GM23338 (cell line): ENCODE data around the gene CDC40. TPM values are rescaled to one million over a fixed set of nuclear protein-coding genes. Genes with fewer than 3 reads are reported as not detected.

ENCODE experiments used
- ATAC-seq: fragments of 200-7000 bp; cut with Tn5 transposase; 3 replicates; pipeline ENCODE4 v1.9.1; 2020
- DNase-seq: peaks from one replicate; pipeline ENCODE4 v3.0.0-alpha.2; 2015; ENCODE audit warnings: low spot score
- H2AFZ ChIP-seq: fragments of 200-600 bp; sonication (generic); 2 replicates; pipeline ENCODE4 v1.8.0; 2016; ENCODE audit warnings: antibody characterized with exemption, mild to moderate bottlenecking, moderate library complexity
- H3F3A ChIP-seq: fragments of 200-600 bp; sonication (generic); replicated peaks from 2 replicates; pipeline ENCODE4 v1.8.0; 2017; ENCODE audit warnings: antibody characterized with exemption, mixed run types, low read depth
- H3K27ac ChIP-seq: fragments of 200-600 bp; sonication (generic); 2 replicates; pipeline ENCODE4 v1.6.1; 2016; ENCODE audit warnings: low read depth
- H3K27me3 ChIP-seq: fragments of 200-600 bp; sonication (generic); 2 replicates; pipeline ENCODE4 v1.8.0; 2016; ENCODE audit warnings: mild to moderate bottlenecking, mixed run types, moderate library complexity; ENCODE audit not compliant: insufficient read depth
- H3K36me3 ChIP-seq: fragments of 200-600 bp; sonication (generic); 2 replicates; pipeline ENCODE4 v1.8.0; 2016; ENCODE audit warnings: mild to moderate bottlenecking; ENCODE audit not compliant: insufficient read depth
- H3K4me1 ChIP-seq: fragments of 200-600 bp; sonication (generic); 2 replicates; pipeline ENCODE4 v1.8.0; 2016; ENCODE audit warnings: mild to moderate bottlenecking, moderate library complexity; ENCODE audit not compliant: insufficient read depth
- H3K4me2 ChIP-seq: fragments of 200-600 bp; sonication (generic); 2 replicates; pipeline ENCODE4 v1.7.1; 2017; ENCODE audit warnings: mixed run types
- H3K4me3 ChIP-seq: fragments of 200-600 bp; sonication (generic); 2 replicates; pipeline ENCODE4 v1.6.1; 2016; ENCODE audit warnings: mixed run types
- H3K79me2 ChIP-seq: fragments of 200-600 bp; sonication (generic); replicated peaks from 2 replicates; pipeline ENCODE4 v1.8.0; 2017; ENCODE audit warnings: mild to moderate bottlenecking; ENCODE audit not compliant: insufficient read depth
- H3K9me2 ChIP-seq: fragments of 200-600 bp; sonication (generic); 2 replicates; pipeline ENCODE4 v1.8.0; 2017; ENCODE audit not compliant: insufficient read depth
- H4K20me1 ChIP-seq: fragments of 200-600 bp; sonication (generic); replicated peaks from 2 replicates; pipeline ENCODE4 v1.8.0; 2017; ENCODE audit warnings: mild to moderate bottlenecking; ENCODE audit not compliant: insufficient read depth
- H3K27ac Mint-ChIP-seq: 2 replicates; pipeline ENCODE4 v1.8.0; 2020; ENCODE audit warnings: inconsistent platforms, mild to moderate bottlenecking, moderate library complexity, mixed read lengths
- H3K27me3 Mint-ChIP-seq: 3 replicates; pipeline ENCODE4 v1.8.0; 2022; ENCODE audit warnings: low read depth, mild to moderate bottlenecking, moderate library complexity, mixed read lengths, inconsistent platforms; ENCODE audit not compliant: insufficient read depth, poor library complexity
- H3K36me3 Mint-ChIP-seq: 3 replicates; pipeline ENCODE4 v1.8.0; 2021; ENCODE audit warnings: low read depth, mild to moderate bottlenecking, inconsistent platforms, moderate library complexity, mixed read lengths
- H3K4me1 Mint-ChIP-seq: 3 replicates; pipeline ENCODE4 v1.8.0; 2020; ENCODE audit warnings: mild to moderate bottlenecking, inconsistent platforms, mixed read lengths
- H3K4me3 Mint-ChIP-seq: 3 replicates; pipeline ENCODE4 v1.8.0; 2021; ENCODE audit warnings: moderate library complexity, mild to moderate bottlenecking, inconsistent platforms, mixed read lengths
- H3K9me3 Mint-ChIP-seq: 3 replicates; pipeline ENCODE4 v1.8.0; 2020; ENCODE audit warnings: moderate library complexity, mild to moderate bottlenecking, inconsistent platforms, mixed read lengths
- CREB1 ChIP-seq: fragments of 250-450 bp; sonication (Bioruptor Pico); IDR thresholded peaks from 2 replicates; pipeline ENCODE4 v1.5.0; 2020; ENCODE audit warnings: low read depth, mild to moderate bottlenecking, moderate library complexity
- EZH2 ChIP-seq: fragments of 200-600 bp; sonication (generic); IDR thresholded peaks from one replicate; pipeline ENCODE4 v1.8.0; 2017; ENCODE audit warnings: antibody characterized with exemption, mild to moderate bottlenecking, low read depth; ENCODE audit not compliant: unreplicated experiment
- EZH2phosphoT487 ChIP-seq: fragments of 200-600 bp; sonication (generic); IDR thresholded peaks from one replicate; pipeline ENCODE4 v1.8.1; 2018; ENCODE audit warnings: antibody characterized with exemption; ENCODE audit not compliant: unreplicated experiment
- JUNB ChIP-seq: IDR thresholded peaks from one replicate; pipeline ENCODE4 v1.6.1; 2016; ENCODE audit warnings: antibody characterized with exemption; ENCODE audit not compliant: unreplicated experiment
- NANOG ChIP-seq: IDR thresholded peaks from 2 replicates; pipeline ENCODE4 v1.6.1; 2016; ENCODE audit warnings: antibody characterized with exemption, borderline replicate concordance
- POLR2AphosphoS5 ChIP-seq: IDR thresholded peaks from 2 replicates; pipeline ENCODE4 v1.6.1; 2016; ENCODE audit warnings: antibody characterized with exemption, low read depth
- STAT1 ChIP-seq: IDR thresholded peaks from one replicate; pipeline ENCODE4 v1.6.1; 2016; ENCODE audit warnings: antibody characterized with exemption; ENCODE audit not compliant: unreplicated experiment
- ZNF114 ChIP-seq: fragments of 250-450 bp; sonication (Bioruptor Pico); IDR thresholded peaks from 2 replicates; pipeline ENCODE4 v1.5.0; 2020; ENCODE audit warnings: mild to moderate bottlenecking, moderate library complexity
- ZNF331 ChIP-seq: fragments of 250-450 bp; sonication (Bioruptor Pico); IDR thresholded peaks from 2 replicates; pipeline ENCODE4 v1.5.0; 2020; ENCODE audit warnings: low read depth, mild to moderate bottlenecking, moderate library complexity
- polyA plus RNA-seq: library from polyadenylated mRNA; unstranded; fragments of >200 nt; fragmentation: Nextera tagmentation; extraction: Ambion mirVana; gene quantifications from 2 replicates; pipeline ENCODE4 v1.2.1, GENCODE V29; 2016
- total RNA-seq: library from RNA; depleted of rRNA; stranded (reverse); fragments of >200 nt; shearing (Covaris generic); gene quantifications from 2 replicates; pipeline ENCODE4 v1.2.3, GENCODE V29; 2014
- TF ChIP-seq, protein P1 (sequence below): IDR thresholded peaks from one replicate; pipeline ENCODE4 v1.6.1; 2018; ENCODE audit warnings: antibody characterized with exemption; ENCODE audit not compliant: unreplicated experiment
- TF ChIP-seq, protein P2 (sequence below): fragments of 250-450 bp; sonication (Bioruptor Pico); IDR thresholded peaks from 2 replicates; pipeline ENCODE4 v1.5.0; 2020; ENCODE audit warnings: mild to moderate bottlenecking, moderate library complexity
- TF ChIP-seq, protein P3 (sequence below), 2 experiments: fragments of 200-600 bp in 1 of 2; sonication (generic) in 1 of 2; conservative IDR thresholded peaks; 2 replicates each; pipeline versions ENCODE4 v1.5.1 to v1.6.1; 2016 to 2017; ENCODE audit warnings: antibody characterized with exemption in 2 of 2, low read depth in 2 of 2, mild to moderate bottlenecking in 2 of 2, moderate library complexity in 1 of 2
- TF ChIP-seq, protein P4 (sequence below): IDR thresholded peaks from 2 replicates; pipeline ENCODE4 v1.6.1; 2016; ENCODE audit warnings: antibody characterized with exemption

The CDC40 gene
- total and polyA plus RNA-seq, 2 experiments from 2014 or later: 28.9 to 58.4 TPM

DNA sequence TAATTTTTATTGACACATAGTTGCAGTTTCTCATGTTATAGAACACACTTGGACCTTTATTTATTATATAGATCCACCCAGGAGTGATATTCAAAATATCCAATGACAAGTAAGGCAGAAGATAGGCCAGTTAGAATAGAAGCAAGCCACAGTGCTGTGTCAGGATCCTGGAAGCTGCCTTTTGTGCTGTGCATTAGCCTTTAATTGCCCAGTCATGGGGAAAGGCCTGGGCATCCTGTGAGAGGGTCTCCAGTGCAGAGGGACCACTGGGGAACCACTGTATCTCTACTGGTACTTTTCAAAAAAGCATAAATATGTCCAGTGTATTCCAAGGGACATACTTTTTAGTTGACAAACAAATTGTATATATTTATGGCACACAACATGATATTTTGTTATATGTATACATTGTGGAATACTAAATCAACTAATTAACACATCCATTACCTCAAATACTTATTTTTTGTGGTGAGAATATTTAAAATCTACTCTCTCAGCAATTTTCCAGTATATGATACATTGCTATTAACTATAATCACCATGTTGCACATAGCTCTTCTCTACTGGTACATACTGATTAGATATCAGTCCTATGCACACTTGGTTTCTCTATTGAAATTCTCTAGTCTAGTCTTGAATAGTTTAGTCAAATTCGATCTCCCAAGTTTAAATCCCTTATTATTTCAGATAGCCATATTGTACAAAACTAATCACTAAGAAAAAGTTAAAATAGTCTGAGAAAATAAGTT, 59.5 kb downstream of the CDC40 start:
- H3K27me3 Mint-ChIP-seq: peaks cover 5% of the 10 kb centered on the region
- H3K27ac Mint-ChIP-seq: no peak overlapping the region
- H3K4me3 Mint-ChIP-seq: no peak overlapping the region
- H3K36me3 Mint-ChIP-seq: no peaks in the 10 kb centered on the region
- no peak for TF ChIP-seq ZNF331 (CRISPR knock-in tag)
- TF ChIP-seq JUNB: no peak
- TF ChIP-seq, protein P1, sequence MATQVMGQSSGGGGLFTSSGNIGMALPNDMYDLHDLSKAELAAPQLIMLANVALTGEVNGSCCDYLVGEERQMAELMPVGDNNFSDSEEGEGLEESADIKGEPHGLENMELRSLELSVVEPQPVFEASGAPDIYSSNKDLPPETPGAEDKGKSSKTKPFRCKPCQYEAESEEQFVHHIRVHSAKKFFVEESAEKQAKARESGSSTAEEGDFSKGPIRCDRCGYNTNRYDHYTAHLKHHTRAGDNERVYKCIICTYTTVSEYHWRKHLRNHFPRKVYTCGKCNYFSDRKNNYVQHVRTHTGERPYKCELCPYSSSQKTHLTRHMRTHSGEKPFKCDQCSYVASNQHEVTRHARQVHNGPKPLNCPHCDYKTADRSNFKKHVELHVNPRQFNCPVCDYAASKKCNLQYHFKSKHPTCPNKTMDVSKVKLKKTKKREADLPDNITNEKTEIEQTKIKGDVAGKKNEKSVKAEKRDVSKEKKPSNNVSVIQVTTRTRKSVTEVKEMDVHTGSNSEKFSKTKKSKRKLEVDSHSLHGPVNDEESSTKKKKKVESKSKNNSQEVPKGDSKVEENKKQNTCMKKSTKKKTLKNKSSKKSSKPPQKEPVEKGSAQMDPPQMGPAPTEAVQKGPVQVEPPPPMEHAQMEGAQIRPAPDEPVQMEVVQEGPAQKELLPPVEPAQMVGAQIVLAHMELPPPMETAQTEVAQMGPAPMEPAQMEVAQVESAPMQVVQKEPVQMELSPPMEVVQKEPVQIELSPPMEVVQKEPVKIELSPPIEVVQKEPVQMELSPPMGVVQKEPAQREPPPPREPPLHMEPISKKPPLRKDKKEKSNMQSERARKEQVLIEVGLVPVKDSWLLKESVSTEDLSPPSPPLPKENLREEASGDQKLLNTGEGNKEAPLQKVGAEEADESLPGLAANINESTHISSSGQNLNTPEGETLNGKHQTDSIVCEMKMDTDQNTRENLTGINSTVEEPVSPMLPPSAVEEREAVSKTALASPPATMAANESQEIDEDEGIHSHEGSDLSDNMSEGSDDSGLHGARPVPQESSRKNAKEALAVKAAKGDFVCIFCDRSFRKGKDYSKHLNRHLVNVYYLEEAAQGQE: no peak
- no peak for TF ChIP-seq POLR2AphosphoS5
- TF ChIP-seq EZH2phosphoT487: no peak
- no peak for TF ChIP-seq EZH2
- no peak for TF ChIP-seq CREB1 (CRISPR knock-in tag)
- TF ChIP-seq, protein P2, sequence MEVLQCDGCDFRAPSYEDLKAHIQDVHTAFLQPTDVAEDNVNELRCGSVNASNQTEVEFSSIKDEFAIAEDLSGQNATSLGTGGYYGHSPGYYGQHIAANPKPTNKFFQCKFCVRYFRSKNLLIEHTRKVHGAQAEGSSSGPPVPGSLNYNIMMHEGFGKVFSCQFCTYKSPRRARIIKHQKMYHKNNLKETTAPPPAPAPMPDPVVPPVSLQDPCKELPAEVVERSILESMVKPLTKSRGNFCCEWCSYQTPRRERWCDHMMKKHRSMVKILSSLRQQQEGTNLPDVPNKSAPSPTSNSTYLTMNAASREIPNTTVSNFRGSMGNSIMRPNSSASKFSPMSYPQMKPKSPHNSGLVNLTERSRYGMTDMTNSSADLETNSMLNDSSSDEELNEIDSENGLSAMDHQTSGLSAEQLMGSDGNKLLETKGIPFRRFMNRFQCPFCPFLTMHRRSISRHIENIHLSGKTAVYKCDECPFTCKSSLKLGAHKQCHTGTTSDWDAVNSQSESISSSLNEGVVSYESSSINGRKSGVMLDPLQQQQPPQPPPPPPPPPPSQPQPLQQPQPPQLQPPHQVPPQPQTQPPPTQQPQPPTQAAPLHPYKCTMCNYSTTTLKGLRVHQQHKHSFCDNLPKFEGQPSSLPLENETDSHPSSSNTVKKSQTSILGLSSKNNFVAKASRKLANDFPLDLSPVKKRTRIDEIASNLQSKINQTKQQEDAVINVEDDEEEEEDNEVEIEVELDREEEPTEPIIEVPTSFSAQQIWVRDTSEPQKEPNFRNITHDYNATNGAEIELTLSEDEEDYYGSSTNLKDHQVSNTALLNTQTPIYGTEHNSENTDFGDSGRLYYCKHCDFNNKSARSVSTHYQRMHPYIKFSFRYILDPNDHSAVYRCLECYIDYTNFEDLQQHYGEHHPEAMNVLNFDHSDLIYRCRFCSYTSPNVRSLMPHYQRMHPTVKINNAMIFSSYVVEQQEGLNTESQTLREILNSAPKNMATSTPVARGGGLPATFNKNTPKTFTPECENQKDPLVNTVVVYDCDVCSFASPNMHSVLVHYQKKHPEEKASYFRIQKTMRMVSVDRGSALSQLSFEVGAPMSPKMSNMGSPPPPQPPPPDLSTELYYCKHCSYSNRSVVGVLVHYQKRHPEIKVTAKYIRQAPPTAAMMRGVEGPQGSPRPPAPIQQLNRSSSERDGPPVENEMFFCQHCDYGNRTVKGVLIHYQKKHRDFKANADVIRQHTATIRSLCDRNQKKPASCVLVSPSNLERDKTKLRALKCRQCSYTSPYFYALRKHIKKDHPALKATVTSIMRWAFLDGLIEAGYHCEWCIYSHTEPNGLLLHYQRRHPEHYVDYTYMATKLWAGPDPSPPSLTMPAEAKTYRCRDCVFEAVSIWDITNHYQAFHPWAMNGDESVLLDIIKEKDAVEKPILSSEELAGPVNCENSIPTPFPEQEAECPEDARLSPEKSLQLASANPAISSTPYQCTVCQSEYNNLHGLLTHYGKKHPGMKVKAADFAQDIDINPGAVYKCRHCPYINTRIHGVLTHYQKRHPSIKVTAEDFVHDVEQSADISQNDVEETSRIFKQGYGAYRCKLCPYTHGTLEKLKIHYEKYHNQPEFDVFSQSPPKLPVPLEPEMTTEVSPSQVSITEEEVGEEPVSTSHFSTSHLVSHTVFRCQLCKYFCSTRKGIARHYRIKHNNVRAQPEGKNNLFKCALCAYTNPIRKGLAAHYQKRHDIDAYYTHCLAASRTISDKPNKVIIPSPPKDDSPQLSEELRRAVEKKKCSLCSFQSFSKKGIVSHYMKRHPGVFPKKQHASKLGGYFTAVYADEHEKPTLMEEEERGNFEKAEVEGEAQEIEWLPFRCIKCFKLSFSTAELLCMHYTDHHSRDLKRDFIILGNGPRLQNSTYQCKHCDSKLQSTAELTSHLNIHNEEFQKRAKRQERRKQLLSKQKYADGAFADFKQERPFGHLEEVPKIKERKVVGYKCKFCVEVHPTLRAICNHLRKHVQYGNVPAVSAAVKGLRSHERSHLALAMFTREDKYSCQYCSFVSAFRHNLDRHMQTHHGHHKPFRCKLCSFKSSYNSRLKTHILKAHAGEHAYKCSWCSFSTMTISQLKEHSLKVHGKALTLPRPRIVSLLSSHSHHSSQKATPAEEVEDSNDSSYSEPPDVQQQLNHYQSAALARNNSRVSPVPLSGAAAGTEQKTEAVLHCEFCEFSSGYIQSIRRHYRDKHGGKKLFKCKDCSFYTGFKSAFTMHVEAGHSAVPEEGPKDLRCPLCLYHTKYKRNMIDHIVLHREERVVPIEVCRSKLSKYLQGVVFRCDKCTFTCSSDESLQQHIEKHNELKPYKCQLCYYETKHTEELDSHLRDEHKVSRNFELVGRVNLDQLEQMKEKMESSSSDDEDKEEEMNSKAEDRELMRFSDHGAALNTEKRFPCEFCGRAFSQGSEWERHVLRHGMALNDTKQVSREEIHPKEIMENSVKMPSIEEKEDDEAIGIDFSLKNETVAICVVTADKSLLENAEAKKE (CRISPR knock-in tag): no peak
- no peak for TF ChIP-seq STAT1
- TF ChIP-seq ZNF114 (CRISPR knock-in tag): no peak
- TF ChIP-seq, protein P3, sequence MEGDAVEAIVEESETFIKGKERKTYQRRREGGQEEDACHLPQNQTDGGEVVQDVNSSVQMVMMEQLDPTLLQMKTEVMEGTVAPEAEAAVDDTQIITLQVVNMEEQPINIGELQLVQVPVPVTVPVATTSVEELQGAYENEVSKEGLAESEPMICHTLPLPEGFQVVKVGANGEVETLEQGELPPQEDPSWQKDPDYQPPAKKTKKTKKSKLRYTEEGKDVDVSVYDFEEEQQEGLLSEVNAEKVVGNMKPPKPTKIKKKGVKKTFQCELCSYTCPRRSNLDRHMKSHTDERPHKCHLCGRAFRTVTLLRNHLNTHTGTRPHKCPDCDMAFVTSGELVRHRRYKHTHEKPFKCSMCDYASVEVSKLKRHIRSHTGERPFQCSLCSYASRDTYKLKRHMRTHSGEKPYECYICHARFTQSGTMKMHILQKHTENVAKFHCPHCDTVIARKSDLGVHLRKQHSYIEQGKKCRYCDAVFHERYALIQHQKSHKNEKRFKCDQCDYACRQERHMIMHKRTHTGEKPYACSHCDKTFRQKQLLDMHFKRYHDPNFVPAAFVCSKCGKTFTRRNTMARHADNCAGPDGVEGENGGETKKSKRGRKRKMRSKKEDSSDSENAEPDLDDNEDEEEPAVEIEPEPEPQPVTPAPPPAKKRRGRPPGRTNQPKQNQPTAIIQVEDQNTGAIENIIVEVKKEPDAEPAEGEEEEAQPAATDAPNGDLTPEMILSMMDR (conservative IDR thresholded peaks at IDR 0.05; ENCODE audit: low read depth in 2 of 2): no peak
- TF ChIP-seq, protein P4, sequence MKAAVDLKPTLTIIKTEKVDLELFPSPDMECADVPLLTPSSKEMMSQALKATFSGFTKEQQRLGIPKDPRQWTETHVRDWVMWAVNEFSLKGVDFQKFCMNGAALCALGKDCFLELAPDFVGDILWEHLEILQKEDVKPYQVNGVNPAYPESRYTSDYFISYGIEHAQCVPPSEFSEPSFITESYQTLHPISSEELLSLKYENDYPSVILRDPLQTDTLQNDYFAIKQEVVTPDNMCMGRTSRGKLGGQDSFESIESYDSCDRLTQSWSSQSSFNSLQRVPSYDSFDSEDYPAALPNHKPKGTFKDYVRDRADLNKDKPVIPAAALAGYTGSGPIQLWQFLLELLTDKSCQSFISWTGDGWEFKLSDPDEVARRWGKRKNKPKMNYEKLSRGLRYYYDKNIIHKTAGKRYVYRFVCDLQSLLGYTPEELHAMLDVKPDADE: no peak
- TF ChIP-seq NANOG: no peak
- H3K4me1 Mint-ChIP-seq: no peaks in the 10 kb centered on the region
- H3K4me3 ChIP-seq: no peak overlapping the region
- H3K79me2 ChIP-seq: no peaks in the 10 kb centered on the region
- ATAC-seq (no peak), DNase-seq (no peak)
- H4K20me1 ChIP-seq: no peaks in the 10 kb centered on the region
- H3K9me3 Mint-ChIP-seq: no peaks in the 10 kb centered on the region; the same call in 2 of the 3 replicates
- H3K9me2 ChIP-seq: 0 out of 2 replicates have a peak, but pooled peaks cover 6% of the 10 kb centered on the region
- H3K4me1 ChIP-seq: no peaks in the 10 kb centered on the region
- H2AFZ ChIP-seq: no peak overlapping the region
- H3F3A ChIP-seq: no peaks in the 10 kb centered on the region
- no peak overlapping the region for H3K27ac ChIP-seq
- no peaks in the 10 kb centered on the region for H3K27me3 ChIP-seq
- H3K36me3 ChIP-seq: no peaks in the 10 kb centered on the region; the same call in 1 of the 2 replicates
- H3K4me2 ChIP-seq: no peak overlapping the region
